Transverse colon (tissue), 4 donors: ENCODE data around the gene HNRNPUL2.

Experiments
- EP300 ChIP-seq: sonication (generic); formaldehyde crosslinking; IDR thresholded peaks from one replicate; pipeline ENCODE4 v1.6.1; 2017; ENCODE audit warnings: antibody characterized with exemption, low read depth
- POLR2A ChIP-seq: fragments of 450-650 bp; IDR thresholded peaks from one replicate; pipeline ENCODE4 v1.6.1; 2016; ENCODE audit warnings: antibody characterized with exemption, mild to moderate bottlenecking, moderate library complexity
- POLR2AphosphoS5 ChIP-seq, 3 donors: sonication (generic); formaldehyde crosslinking; IDR thresholded peaks; one replicate each; pipeline ENCODE4 v1.6.1; 2016; ENCODE audit warnings: antibody characterized with exemption in 3 of 3
- TF ChIP-seq, protein P1 (sequence below), 5 experiments: fragments of 200-600 bp in 3 of 5; fragments of 450-650 bp in 2 of 5; sonication (generic) in 3 of 5; IDR thresholded peaks; 1 replicate in 2 of 5; 2 replicates in 3 of 5; pipeline ENCODE4 v1.5.1; 2016 to 2017; ENCODE audit warnings: antibody characterized with exemption in 5 of 5, inconsistent platforms in 3 of 5, mild to moderate bottlenecking in 2 of 5, moderate library complexity in 1 of 5

DNA sequence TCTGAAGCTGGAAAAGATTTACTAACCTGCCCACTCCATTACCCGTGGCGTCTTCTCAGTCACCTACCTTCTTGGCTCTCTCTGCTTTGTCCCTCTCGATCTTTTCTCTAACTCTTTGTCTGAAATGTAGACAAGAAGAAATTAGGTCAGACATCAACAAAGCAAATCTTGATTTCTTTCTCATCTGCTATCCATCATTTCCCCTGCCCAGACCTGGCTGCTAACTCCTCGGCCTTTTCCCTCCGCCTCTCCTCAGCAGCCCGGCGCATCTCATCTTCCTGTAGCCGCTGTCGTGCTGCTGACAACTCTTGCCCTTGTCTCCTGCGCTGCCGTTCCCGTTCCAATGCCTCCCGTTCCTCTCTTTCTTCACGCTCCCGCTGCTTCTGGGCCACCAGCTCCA lies 49.5 kb downstream of the HNRNPUL2 start:
- TF ChIP-seq, protein P1, sequence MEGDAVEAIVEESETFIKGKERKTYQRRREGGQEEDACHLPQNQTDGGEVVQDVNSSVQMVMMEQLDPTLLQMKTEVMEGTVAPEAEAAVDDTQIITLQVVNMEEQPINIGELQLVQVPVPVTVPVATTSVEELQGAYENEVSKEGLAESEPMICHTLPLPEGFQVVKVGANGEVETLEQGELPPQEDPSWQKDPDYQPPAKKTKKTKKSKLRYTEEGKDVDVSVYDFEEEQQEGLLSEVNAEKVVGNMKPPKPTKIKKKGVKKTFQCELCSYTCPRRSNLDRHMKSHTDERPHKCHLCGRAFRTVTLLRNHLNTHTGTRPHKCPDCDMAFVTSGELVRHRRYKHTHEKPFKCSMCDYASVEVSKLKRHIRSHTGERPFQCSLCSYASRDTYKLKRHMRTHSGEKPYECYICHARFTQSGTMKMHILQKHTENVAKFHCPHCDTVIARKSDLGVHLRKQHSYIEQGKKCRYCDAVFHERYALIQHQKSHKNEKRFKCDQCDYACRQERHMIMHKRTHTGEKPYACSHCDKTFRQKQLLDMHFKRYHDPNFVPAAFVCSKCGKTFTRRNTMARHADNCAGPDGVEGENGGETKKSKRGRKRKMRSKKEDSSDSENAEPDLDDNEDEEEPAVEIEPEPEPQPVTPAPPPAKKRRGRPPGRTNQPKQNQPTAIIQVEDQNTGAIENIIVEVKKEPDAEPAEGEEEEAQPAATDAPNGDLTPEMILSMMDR (IDR thresholded peaks at IDR 0.05): no peak
- TF ChIP-seq POLR2A: no peak
- TF ChIP-seq EP300: no peak
- no peak for TF ChIP-seq POLR2AphosphoS5 (IDR thresholded peaks at IDR 0.05)
